Non-pigmented ciliary epithelial cell (primary cell): ENCODE data around the gene TMEM191B.
"Not testable (repeated sequence)": the region's sequence is repeated elsewhere in the genome, so short reads cannot be mapped to it uniquely, and the experiment has no call there.

Experiments used
- DNase-seq: peaks from one replicate; pipeline ENCODE4 v3.0.0-alpha.2; 2010; ENCODE audit warnings: low read depth

Gene TMEM191B

GRCh38 chr22:18558516-18558915, 30.9 kb downstream of the TMEM191B start:
- not testable (repeated sequence) for DNase-seq

- not testable (repeated sequence) for DNase-seq
Measured at GRCh38 chr22:18558939-18559338, 31.3 kb downstream of the TMEM191B start.

GRCh38 chr22:18560099-18560974, 32.7 kb downstream of the TMEM191B start:
- DNase-seq, result not testable (repeated sequence)

GRCh38 chr22:18570509-18571246, 43.1 kb downstream of the TMEM191B start:
- not testable (repeated sequence) for DNase-seq

GRCh38 chr22:18573483-18574164, 46.0 kb downstream of the TMEM191B start:
- not testable (repeated sequence) for DNase-seq

- not testable (repeated sequence) for DNase-seq
Measured at GRCh38 chr22:18574555-18574954, 47.0 kb downstream of the TMEM191B start.

- not testable (repeated sequence) for DNase-seq
Measured at GRCh38 chr22:18575686-18576085, 48.1 kb downstream of the TMEM191B start.

- DNase-seq, result not testable (repeated sequence)
Measured at GRCh38 chr22:18577090-18577818, 49.7 kb downstream of the TMEM191B start.

- DNase-seq, result not testable (repeated sequence)
Measured at GRCh38 chr22:18577847-18578246, 50.2 kb downstream of the TMEM191B start.
